Ishikawa (cell line): ENCODE data around the gene ECHDC3.

Experiments
- EGR1 ChIP-seq: IDR thresholded peaks from 2 replicates; pipeline ENCODE4 v1.6.1; 2012
- EP300 ChIP-seq: IDR thresholded peaks from 2 replicates; pipeline ENCODE4 v1.6.1; 2012; ENCODE audit warnings: borderline replicate concordance
- MAX ChIP-seq: IDR thresholded peaks from 2 replicates; pipeline ENCODE4 v1.6.1; 2012
- TAF1 ChIP-seq: IDR thresholded peaks from 2 replicates; pipeline ENCODE4 v1.6.1; 2012; ENCODE audit warnings: low read depth, mild to moderate bottlenecking
- YY1 ChIP-seq: IDR thresholded peaks from 2 replicates; pipeline ENCODE4 v1.6.1; 2012; ENCODE audit warnings: low read depth

GRCh38 chr10:11716686-11717085, 25.5 kb upstream of the ECHDC3 start:
- TF ChIP-seq EP300, result no peak
- TF ChIP-seq MAX, result no peak
- no peak for TF ChIP-seq TAF1
- no peak for TF ChIP-seq EGR1
- no peak for TF ChIP-seq YY1
